Transverse colon (tissue), 4 donors: ENCODE measurements around the gene PROZ. TPM values are rescaled to one million over a fixed set of nuclear protein-coding genes. Genes with fewer than 3 reads are reported as not detected.
"Not testable (repeated sequence)": the region's sequence is repeated elsewhere in the genome, so short reads cannot be mapped to it uniquely, and the experiment has no call there.

Experiments used
- DNase-seq: peaks from one replicate; pipeline ENCODE4 v3.0.0-alpha.2; 2019
- H3K27ac ChIP-seq, 4 donors: fragments of 200-600 bp; sonication (generic); 2 replicates each; pipeline ENCODE4 v1.5.1; 2016 to 2018; ENCODE audit warnings: inconsistent platforms in 4 of 4
- H3K27me3 ChIP-seq: fragments of 200-600 bp; sonication (generic); 2 replicates; pipeline ENCODE4 v1.5.1; 2017; ENCODE audit warnings: inconsistent platforms
- H3K36me3 ChIP-seq, 4 donors: fragments of 200-600 bp; sonication (generic); 2 replicates each; pipeline ENCODE4 v1.5.1; 2017 to 2019; ENCODE audit warnings: inconsistent platforms in 4 of 4
- H3K4me1 ChIP-seq, 4 donors: fragments of 200-600 bp; sonication (generic); 2 replicates each; pipeline ENCODE4 v1.5.1; 2017 to 2020; ENCODE audit warnings: inconsistent platforms in 4 of 4
- H3K4me3 ChIP-seq, 4 donors: fragments of 200-600 bp; sonication (generic); 1 replicate in 1 of 4; 2 replicates in 3 of 4; pipeline versions ENCODE4 v1.5.1 to v1.6.1; 2017 to 2019; ENCODE audit warnings: inconsistent platforms in 4 of 4
- H3K9me3 ChIP-seq, 2 donors: fragments of 200-600 bp; sonication (generic); 2 replicates each; pipeline ENCODE4 v1.5.1; 2017 to 2019; ENCODE audit warnings: inconsistent platforms in 2 of 2
- CTCF ChIP-seq, 5 experiments: fragments of 200-600 bp in 3 of 5; fragments of 450-650 bp in 2 of 5; sonication (generic) in 3 of 5; IDR thresholded peaks; 1 replicate in 2 of 5; 2 replicates in 3 of 5; pipeline ENCODE4 v1.5.1; 2016 to 2017; ENCODE audit warnings: antibody characterized with exemption in 5 of 5, inconsistent platforms in 3 of 5, mild to moderate bottlenecking in 2 of 5, moderate library complexity in 1 of 5
- EP300 ChIP-seq: sonication (generic); formaldehyde crosslinking; IDR thresholded peaks from one replicate; pipeline ENCODE4 v1.6.1; 2017; ENCODE audit warnings: antibody characterized with exemption, low read depth
- POLR2A ChIP-seq: fragments of 450-650 bp; IDR thresholded peaks from one replicate; pipeline ENCODE4 v1.6.1; 2016; ENCODE audit warnings: antibody characterized with exemption, mild to moderate bottlenecking, moderate library complexity
- POLR2AphosphoS5 ChIP-seq, 3 donors: sonication (generic); formaldehyde crosslinking; IDR thresholded peaks; one replicate each; pipeline ENCODE4 v1.6.1; 2016; ENCODE audit warnings: antibody characterized with exemption in 3 of 3
- WGBS, 2 donors: methylation state at CpG; one replicate each; pipeline ENCODE4 v1.1.5; 2018; ENCODE audit warnings: low coverage in 1 of 2; 5-methylcytosine and 5-hydroxymethylcytosine counted together
- in situ Hi-C, 4 donors: fragments of 200-750 bp; cut with MboI; loops; one replicate each; pipeline versions ENCODE4 v1.15.0 to v1.15.1; 2017; ENCODE audit warnings: low sequenced_read_pairs in 3 of 4, low pct_ligation_motif_present in 1 of 4, low pct_unique_long_range_greater_than_20kb in 1 of 4
- intact Hi-C: fragments of 100-400 bp; cut with DNase I; formaldehyde crosslinking; loops from one replicate; pipeline ENCODE4 v1.15.1; 2023; ENCODE audit warnings: low total_unique reads
- total RNA-seq, 4 donors: library from RNA; depleted of rRNA; stranded (reverse); fragments of >200 nt; gene quantifications; one replicate each; pipeline ENCODE4 v1.1.0, GENCODE V29; 2016

Gene PROZ
- total RNA-seq, 4 donors from 2014 or later: not detected

GRCh38 chr13:113157206-113157928, 1.1 kb upstream of the PROZ start:
- TF ChIP-seq POLR2AphosphoS5 (IDR thresholded peaks at IDR 0.05): no peak
- TF ChIP-seq POLR2A: no peak
- TF ChIP-seq EP300: no peak
- no peak for TF ChIP-seq CTCF (IDR thresholded peaks at IDR 0.05)

GRCh38 chr13:113158946-113159345, 498 bp downstream of the PROZ start:
- Histone ChIP-seq H3K27ac (no peak overlapping the region), H3K27me3 (peaks cover 23% of the 10 kb centered on the region), H3K9me3 (no peaks in the 10 kb centered on the region), H3K4me3 (no peak overlapping the region), H3K36me3 (no peaks in the 10 kb centered on the region), H3K4me1 (peaks cover 0 to 5% (median 1%) of the 10 kb centered on the region in 4 donors)
- WGBS, 2 donors: 80 to 84% methylated on average over 2 to 6 of the region's 7 CpGs
- no peak for DNase-seq
- no peak for TF ChIP-seq CTCF (IDR thresholded peaks at IDR 0.05)
- no peak for TF ChIP-seq POLR2AphosphoS5 (IDR thresholded peaks at IDR 0.05)
- TF ChIP-seq EP300: no peak
- TF ChIP-seq POLR2A: no peak
- intact Hi-C loops: no loop called here
- in situ Hi-C loops: no loop called here

More at GRCh38 chr13:113157206-113157928, 1.1 kb upstream of the PROZ start:
- H3K36me3 ChIP-seq: no peaks in the 10 kb centered on the region
- H3K4me3 ChIP-seq: no peak overlapping the region
- WGBS, 2 donors: 81 to 89% methylated on average over 5 to 12 of the region's 12 CpGs
- peaks cover 7 to 17% (median 13%) of the 10 kb centered on the region in 4 donors for H3K4me1 ChIP-seq
- H3K27me3 ChIP-seq: peaks cover 11% of the 10 kb centered on the region
- H3K27ac ChIP-seq: no peak overlapping the region
- no peak for DNase-seq
- in situ Hi-C loops: no loop called here
- intact Hi-C loops: no loop called here
- no peaks in the 10 kb centered on the region for H3K9me3 ChIP-seq

- no peak for TF ChIP-seq EP300
- no peak for DNase-seq
- no peaks in the 10 kb centered on the region for H3K9me3 ChIP-seq
- no peaks in the 10 kb centered on the region for H3K36me3 ChIP-seq
- in situ Hi-C loops: no loop called here
- H3K4me3 ChIP-seq: no peak overlapping the region
- intact Hi-C loops: no loop called here
- H3K4me1 ChIP-seq: peaks cover 0 to under 1% (median 0%) of the 10 kb centered on the region in 4 donors
- H3K27me3 ChIP-seq: peaks cover 24% of the 10 kb centered on the region
- H3K27ac ChIP-seq: no peak overlapping the region
- 85 to 96% methylated on average over 5 to 19 of the region's 20 CpGs for WGBS, 2 donors
Measured at GRCh38 chr13:113159701-113160100, 1.3 kb downstream of the PROZ start.

GRCh38 chr13:113160983-113161382, 2.5 kb downstream of the PROZ start:
- Histone ChIP-seq H3K4me1 (no peaks in the 10 kb centered on the region), H3K27me3 (peaks cover 24% of the 10 kb centered on the region), H3K36me3 (no peaks in the 10 kb centered on the region), H3K27ac (no peak overlapping the region), H3K9me3 (no peaks in the 10 kb centered on the region), H3K4me3 (no peak overlapping the region)
- no peak for DNase-seq
- TF ChIP-seq CTCF (IDR thresholded peaks at IDR 0.05): no peak
- intact Hi-C loops: no loop called here
- in situ Hi-C loops: no loop called here
- 73 to 88% methylated on average over 3 to 12 of the region's 12 CpGs for WGBS, 2 donors

- Histone ChIP-seq H3K27me3 (peaks cover 24% of the 10 kb centered on the region), H3K4me3 (no peak overlapping the region), H3K4me1 (peaks cover 0 to 3% (median under 1%) of the 10 kb centered on the region in 4 donors), H3K36me3 (no peaks in the 10 kb centered on the region), H3K9me3 (no peaks in the 10 kb centered on the region), H3K27ac (no peak overlapping the region)
- TF ChIP-seq CTCF (IDR thresholded peaks at IDR 0.05): no peak
- no peak for TF ChIP-seq EP300
- TF ChIP-seq POLR2A: no peak
- no peak for TF ChIP-seq POLR2AphosphoS5 (IDR thresholded peaks at IDR 0.05)
- no peak for DNase-seq
- in situ Hi-C loops (no loop called here), intact Hi-C loops (no loop called here)
- WGBS, 2 donors: 29 to 34% methylated on average over 7 to 16 of the region's 16 CpGs
Measured at GRCh38 chr13:113161433-113161832, 3.0 kb downstream of the PROZ start.

GRCh38 chr13:113161975-113162374, 3.5 kb downstream of the PROZ start:
- H3K9me3 ChIP-seq, H3K4me3 ChIP-seq, H3K36me3 ChIP-seq, H3K27ac ChIP-seq, intact Hi-C loops, DNase-seq, H3K4me1 ChIP-seq, in situ Hi-C loops: not testable (repeated sequence)
- peaks cover 24% of the 10 kb centered on the region for H3K27me3 ChIP-seq
- 43% methylated on average over 4 of the region's 13 CpGs; no CpG with 5 or more reads in 1 of the 2 donors for WGBS, 2 donors
